Skeletal muscle satellite cell (primary cell): ENCODE results near the gene ABCC9. TPM values are rescaled to one million over a fixed set of nuclear protein-coding genes. Genes with fewer than 3 reads are reported as not detected.

Experiments used
- small RNA-seq: library from RNA; depleted of rRNA; stranded (forward); fragments of <200 nt; gene quantifications from one replicate; pipeline ENCODE3, GENCODE V24; 2012

ABCC9 gene

Small RNAs within 50 kb of the gene (small RNA-seq; reads per million reads assigned to genes)
- gene AC008250.2, result not detected
